ENCODE data around the gene PPP1R13L. TPM values are rescaled to one million over a fixed set of nuclear protein-coding genes. Genes with fewer than 3 reads are reported as not detected.
"Not testable (repeated sequence)": the region's sequence is repeated elsewhere in the genome, so short reads cannot be mapped to it uniquely, and the experiment has no call there.

PPP1R13L gene
- total RNA-seq, 1 donor from 2014 or later: 0.93 TPM

GRCh38 chr19:45440873-45441654 is 36.2 kb upstream of the PPP1R13L start:
- peak overlapping the region; percentile 78 for H3K4me3 Mint-ChIP-seq (ENCODE audit: unreplicated experiment)
- peaks cover 7% of the 10 kb centered on the region for H3K27me3 Mint-ChIP-seq (ENCODE audit: unreplicated experiment)
- H3K27ac Mint-ChIP-seq (ENCODE audit: unreplicated experiment): no peak overlapping the region
- H3K4me1 Mint-ChIP-seq (ENCODE audit: low read depth, unreplicated experiment): peaks cover 1% of the 10 kb centered on the region
- no peaks in the 10 kb centered on the region for H3K36me3 Mint-ChIP-seq (ENCODE audit: unreplicated experiment)
- no peak for TF ChIP-seq CTCF (IDR thresholded peaks at IDR 0.05; ENCODE audit: partially characterized antibody, unreplicated experiment)
- peaks cover 4% of the 10 kb centered on the region for H3K9me3 Mint-ChIP-seq (ENCODE audit: unreplicated experiment)
- no peak for DNase-seq

- peaks cover 1% of the 10 kb centered on the region for H3K4me1 Mint-ChIP-seq (ENCODE audit: low read depth, unreplicated experiment)
- H3K4me3 Mint-ChIP-seq (ENCODE audit: unreplicated experiment): peak overlapping the region; percentile 78
- peaks cover 3% of the 10 kb centered on the region for H3K9me3 Mint-ChIP-seq (ENCODE audit: unreplicated experiment)
- TF ChIP-seq CTCF (IDR thresholded peaks at IDR 0.05; ENCODE audit: partially characterized antibody, unreplicated experiment): no peak
- peaks cover 6% of the 10 kb centered on the region for H3K27me3 Mint-ChIP-seq (ENCODE audit: unreplicated experiment)
- no peak overlapping the region for H3K27ac Mint-ChIP-seq (ENCODE audit: unreplicated experiment)
- H3K36me3 Mint-ChIP-seq (ENCODE audit: unreplicated experiment): no peaks in the 10 kb centered on the region
- no peak for DNase-seq
Observed at GRCh38 chr19:45440259-45440638, 35.4 kb upstream of the PPP1R13L start.

- DNase-seq: peak; percentile 87
- Mint-ChIP-seq H3K27ac (ENCODE audit: unreplicated experiment) (no peak overlapping the region), H3K27me3 (ENCODE audit: unreplicated experiment) (peaks cover 6% of the 10 kb centered on the region), H3K4me3 (ENCODE audit: unreplicated experiment) (peak overlapping the region; percentile 78), H3K36me3 (ENCODE audit: unreplicated experiment) (no peaks in the 10 kb centered on the region), H3K9me3 (ENCODE audit: unreplicated experiment) (peaks cover 3% of the 10 kb centered on the region), H3K4me1 (ENCODE audit: low read depth, unreplicated experiment) (peaks cover 1% of the 10 kb centered on the region)
- peak; percentile 100 for TF ChIP-seq CTCF (IDR thresholded peaks at IDR 0.05; ENCODE audit: partially characterized antibody, unreplicated experiment)
Observed at GRCh38 chr19:45439569-45440258, 34.8 kb upstream of the PPP1R13L start.

- Mint-ChIP-seq H3K4me3 (ENCODE audit: unreplicated experiment) (no peak overlapping the region), H3K27me3 (ENCODE audit: unreplicated experiment) (peaks cover 3% of the 10 kb centered on the region), H3K27ac (ENCODE audit: unreplicated experiment) (no peak overlapping the region), H3K4me1 (ENCODE audit: low read depth, unreplicated experiment) (peaks cover 1% of the 10 kb centered on the region), H3K36me3 (ENCODE audit: unreplicated experiment) (no peaks in the 10 kb centered on the region), H3K9me3 (ENCODE audit: unreplicated experiment) (peaks cover 3% of the 10 kb centered on the region)
- no peak for TF ChIP-seq CTCF (IDR thresholded peaks at IDR 0.05; ENCODE audit: partially characterized antibody, unreplicated experiment)
- DNase-seq: no peak
Observed at GRCh38 chr19:45439190-45439568, 34.3 kb upstream of the PPP1R13L start.

- Mint-ChIP-seq H3K4me1 (ENCODE audit: low read depth, unreplicated experiment) (no peaks in the 10 kb centered on the region), H3K4me3 (ENCODE audit: unreplicated experiment) (no peak overlapping the region), H3K36me3 (ENCODE audit: unreplicated experiment) (no peaks in the 10 kb centered on the region), H3K9me3 (ENCODE audit: unreplicated experiment) (peaks cover 3% of the 10 kb centered on the region), H3K27me3 (ENCODE audit: unreplicated experiment) (no peaks in the 10 kb centered on the region), H3K27ac (ENCODE audit: unreplicated experiment) (no peak overlapping the region)
- no peak for DNase-seq
- no peak for TF ChIP-seq CTCF (IDR thresholded peaks at IDR 0.05; ENCODE audit: partially characterized antibody, unreplicated experiment)
Observed at GRCh38 chr19:45437328-45437727, 32.5 kb upstream of the PPP1R13L start.

- DNase-seq; H3K4me3 Mint-ChIP-seq (ENCODE audit: unreplicated experiment); H3K27ac Mint-ChIP-seq (ENCODE audit: unreplicated experiment); H3K4me1 Mint-ChIP-seq (ENCODE audit: low read depth, unreplicated experiment); H3K36me3 Mint-ChIP-seq (ENCODE audit: unreplicated experiment); H3K9me3 Mint-ChIP-seq (ENCODE audit: unreplicated experiment); H3K27me3 Mint-ChIP-seq (ENCODE audit: unreplicated experiment): not testable (repeated sequence)
Observed at GRCh38 chr19:45432543-45432942, 27.7 kb upstream of the PPP1R13L start.

GRCh38 chr19:45431008-45431407 is 26.1 kb upstream of the PPP1R13L start:
- not testable (repeated sequence) for DNase-seq; H3K9me3 Mint-ChIP-seq (ENCODE audit: unreplicated experiment); H3K36me3 Mint-ChIP-seq (ENCODE audit: unreplicated experiment); H3K4me3 Mint-ChIP-seq (ENCODE audit: unreplicated experiment); H3K27ac Mint-ChIP-seq (ENCODE audit: unreplicated experiment); H3K4me1 Mint-ChIP-seq (ENCODE audit: low read depth, unreplicated experiment); H3K27me3 Mint-ChIP-seq (ENCODE audit: unreplicated experiment)

Data from glutamatergic neuron (in vitro differentiated cells).